ENCODE measurements around the gene PHACTR1. TPM values are rescaled to one million over a fixed set of nuclear protein-coding genes. Genes with fewer than 3 reads are reported as not detected.

The PHACTR1 gene
- total and polyA plus RNA-seq, 7 donors: 0.60 to 7.5 (median 3.7) TPM

GRCh38 chr6:13215390-13215789 lies 498.8 kb downstream of the PHACTR1 start:
- DNase-seq: no peak
- H3K9me3 ChIP-seq: no peaks in the 10 kb centered on the region
- intact Hi-C loops (cut with DNase I): no loop called here

GRCh38 chr6:13216236-13217014 lies 499.9 kb downstream of the PHACTR1 start:
- Histone ChIP-seq H3K9me3 (no peaks in the 10 kb centered on the region), H3K27ac (no peak overlapping the region), H3K27me3 (no peaks in the 10 kb centered on the region), H3K36me3 (no peaks in the 10 kb centered on the region), H3K4me3 (no peak overlapping the region), H3K4me1 (peaks cover 0 to 9% (median 4%) of the 10 kb centered on the region in 4 donors)
- intact Hi-C loops (cut with DNase I): no loop called here
- 41 to 49% methylated on average over 2 of the region's 2 CpGs for WGBS, 2 donors
- DNase-seq: no peak
- TF ChIP-seq EP300 (IDR thresholded peaks at IDR 0.05) (no peak), CTCF (IDR thresholded peaks at IDR 0.05) (no peak), POLR2AphosphoS5 (IDR thresholded peaks at IDR 0.05) (no peak), POLR2A (IDR thresholded peaks at IDR 0.05) (no peak)

More at GRCh38 chr6:13215390-13215789, 498.8 kb downstream of the PHACTR1 start:
- Histone ChIP-seq H3K27me3 (no peaks in the 10 kb centered on the region), H3K27ac (no peak overlapping the region), H3K4me3 (no peak overlapping the region), H3K4me1 (peaks cover 0 to 9% (median 4%) of the 10 kb centered on the region in 4 donors), H3K36me3 (no peaks in the 10 kb centered on the region)
- WGBS, 2 donors: 94 to 97% methylated on average over 2 of the region's 2 CpGs
- no peak for TF ChIP-seq EP300 (IDR thresholded peaks at IDR 0.05)
- TF ChIP-seq POLR2AphosphoS5 (IDR thresholded peaks at IDR 0.05): no peak
- TF ChIP-seq CTCF (IDR thresholded peaks at IDR 0.05): no peak
- no peak for TF ChIP-seq POLR2A (IDR thresholded peaks at IDR 0.05)

- Histone ChIP-seq H3K36me3 (no peaks in the 10 kb centered on the region), H3K27ac (no peak overlapping the region), H3K27me3 (no peaks in the 10 kb centered on the region), H3K4me3 (no peak overlapping the region), H3K4me1 (peaks cover 0 to 9% (median 4%) of the 10 kb centered on the region in 4 donors), H3K9me3 (no peaks in the 10 kb centered on the region)
- TF ChIP-seq EP300 (IDR thresholded peaks at IDR 0.05): no peak
- no peak for TF ChIP-seq POLR2A (IDR thresholded peaks at IDR 0.05)
- TF ChIP-seq CTCF (IDR thresholded peaks at IDR 0.05): no peak
- no peak for TF ChIP-seq POLR2AphosphoS5 (IDR thresholded peaks at IDR 0.05)
- DNase-seq: no peak
- WGBS, 2 donors: 46 to 58% methylated on average over 4 of the region's 4 CpGs
- intact Hi-C loops (cut with DNase I): no loop called here
These were observed 500.8 kb downstream of the PHACTR1 start for GRCh38 chr6:13217206-13217905.

- peaks cover 0 to 9% (median 4%) of the 10 kb centered on the region in 4 donors for H3K4me1 ChIP-seq
- intact Hi-C loops (cut with DNase I): no loop called here
- H3K27me3 ChIP-seq: no peaks in the 10 kb centered on the region
- no peak overlapping the region for H3K27ac ChIP-seq
- no peaks in the 10 kb centered on the region for H3K9me3 ChIP-seq
- no peak for DNase-seq
- TF ChIP-seq EP300 (IDR thresholded peaks at IDR 0.05) (no peak), POLR2A (IDR thresholded peaks at IDR 0.05) (no peak), CTCF (IDR thresholded peaks at IDR 0.05) (no peak), POLR2AphosphoS5 (IDR thresholded peaks at IDR 0.05) (no peak)
- WGBS, 2 donors: 89 to 92% methylated on average over 3 of the region's 3 CpGs
- H3K36me3 ChIP-seq: no peaks in the 10 kb centered on the region
- no peak overlapping the region for H3K4me3 ChIP-seq
These were observed 503.7 kb downstream of the PHACTR1 start for GRCh38 chr6:13220266-13220665.
